Hepatocyte (in vitro differentiated cells): ENCODE measurements around the gene PTPRK. TPM values are rescaled to one million over a fixed set of nuclear protein-coding genes. Genes with fewer than 3 reads are reported as not detected.

Experiments
- DNase-seq: peaks from one replicate; pipeline ENCODE4 v3.0.0-alpha.2; 2016; ENCODE audit warnings: low spot score
- H2AFZ ChIP-seq: fragments of 200-600 bp; sonication (generic); 2 replicates; pipeline ENCODE4 v1.6.0; 2016; ENCODE audit warnings: antibody characterized with exemption, mild to moderate bottlenecking
- H3K27ac ChIP-seq: fragments of 200-600 bp; sonication (generic); 2 replicates; pipeline ENCODE4 v1.5.1; 2016; ENCODE audit warnings: mild to moderate bottlenecking
- H3K27me3 ChIP-seq: fragments of 200-600 bp; sonication (generic); 2 replicates; pipeline ENCODE4 v1.6.1; 2016
- H3K36me3 ChIP-seq: fragments of 200-600 bp; sonication (generic); replicated peaks from 2 replicates; pipeline ENCODE4 v1.5.1; 2016; ENCODE audit warnings: low read depth; ENCODE audit not compliant: insufficient read depth
- H3K4me1 ChIP-seq: fragments of 200-600 bp; sonication (generic); 2 replicates; pipeline ENCODE4 v1.5.1; 2016; ENCODE audit warnings: mild to moderate bottlenecking, moderate library complexity; ENCODE audit not compliant: insufficient read depth
- H3K4me2 ChIP-seq: fragments of 200-600 bp; sonication (generic); 2 replicates; pipeline ENCODE4 v1.6.0; 2016
- H3K4me3 ChIP-seq: fragments of 200-600 bp; sonication (generic); 2 replicates; pipeline ENCODE4 v1.5.1; 2016; ENCODE audit warnings: mild to moderate bottlenecking
- H3K79me2 ChIP-seq: fragments of 200-600 bp; sonication (generic); 2 replicates; pipeline ENCODE4 v1.6.0; 2017; ENCODE audit warnings: mild to moderate bottlenecking
- H3K9me2 ChIP-seq: fragments of 200-600 bp; sonication (generic); replicated peaks from 2 replicates; pipeline ENCODE4 v1.6.0; 2017; ENCODE audit warnings: mild to moderate bottlenecking; ENCODE audit not compliant: insufficient read depth
- H3K9me3 ChIP-seq: fragments of 200-600 bp; sonication (generic); 2 replicates; pipeline ENCODE4 v1.5.1; 2016; ENCODE audit warnings: low read depth, mild to moderate bottlenecking
- H4K20me1 ChIP-seq: fragments of 200-600 bp; sonication (generic); 2 replicates; pipeline ENCODE4 v1.6.0; 2016; ENCODE audit warnings: mild to moderate bottlenecking; ENCODE audit not compliant: insufficient read depth, poor library complexity, severe bottlenecking
- EZH2 ChIP-seq: fragments of 200-600 bp; sonication (generic); IDR thresholded peaks from 2 replicates; pipeline ENCODE4 v1.6.1; 2016; ENCODE audit warnings: antibody characterized with exemption, mild to moderate bottlenecking, borderline replicate concordance
- EZH2phosphoT487 ChIP-seq: fragments of 200-600 bp; sonication (generic); IDR thresholded peaks from one replicate; pipeline ENCODE4 v1.6.1; 2018; ENCODE audit warnings: antibody characterized with exemption, mild to moderate bottlenecking, low read depth, moderate library complexity; ENCODE audit not compliant: unreplicated experiment, severe bottlenecking
- WGBS: methylation state at CpG from one replicate; pipeline ENCODE4 v1.1.6; 2016; ENCODE audit warnings: low lambda C conversion rate; ENCODE audit errors: missing lambda C conversion rate; 5-methylcytosine and 5-hydroxymethylcytosine counted together
- polyA plus RNA-seq: library from polyadenylated mRNA; unstranded; fragments of >200 nt; fragmentation: Nextera tagmentation; extraction: Ambion mirVana; gene quantifications from 2 replicates; pipeline ENCODE4 v1.2.1, GENCODE V29; 2016
- total RNA-seq: library from RNA; depleted of rRNA; stranded (reverse); fragments of >200 nt; gene quantifications from 2 replicates; pipeline ENCODE4 v1.2.3, GENCODE V29; 2014
- TF ChIP-seq, protein P1 (sequence below): fragments of 200-600 bp; sonication (generic); IDR thresholded peaks from 2 replicates; pipeline ENCODE4 v1.5.1; 2016; ENCODE audit warnings: antibody characterized with exemption, mild to moderate bottlenecking; ENCODE audit not compliant: poor library complexity

The PTPRK gene
- total and polyA plus RNA-seq, 2 experiments from 2014 or later, result 42.0 to 80.2 TPM

DNA sequence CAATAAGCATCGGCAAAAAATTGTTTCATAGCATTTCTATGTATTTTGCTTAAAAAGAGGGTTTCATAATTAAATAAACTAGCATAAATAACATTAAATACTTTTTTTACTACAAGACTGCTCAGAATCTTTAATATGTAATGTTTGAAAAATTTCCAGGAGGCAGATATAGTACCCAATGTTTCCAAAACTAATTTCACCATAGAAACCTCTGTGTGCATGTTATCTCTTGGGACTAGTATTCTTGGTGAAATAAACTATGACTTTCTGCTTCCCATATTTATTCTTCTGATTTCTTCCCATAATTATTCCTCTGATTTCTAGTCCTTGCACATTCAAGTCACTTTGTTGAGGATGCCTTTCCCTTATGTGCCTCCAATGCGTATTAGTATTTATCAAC, 94.5 kb downstream of the PTPRK start:
- DNase-seq, result no peak
- Histone ChIP-seq H3K79me2 (peaks cover 74% of the 10 kb centered on the region), H2AFZ (no peak overlapping the region), H3K4me3 (no peak overlapping the region), H3K9me3 (no peaks in the 10 kb centered on the region), H3K27me3 (no peaks in the 10 kb centered on the region), H3K4me1 (peaks cover 5% of the 10 kb centered on the region), H3K36me3 (no peaks in the 10 kb centered on the region), H3K4me2 (no peak overlapping the region), H4K20me1 (peaks cover 5% of the 10 kb centered on the region), H3K9me2 (no peaks in the 10 kb centered on the region), H3K27ac (no peak overlapping the region)
- WGBS, result 95% methylated on average over 2 of the region's 2 CpGs
- no peak for TF ChIP-seq EZH2phosphoT487
- TF ChIP-seq, protein P1, sequence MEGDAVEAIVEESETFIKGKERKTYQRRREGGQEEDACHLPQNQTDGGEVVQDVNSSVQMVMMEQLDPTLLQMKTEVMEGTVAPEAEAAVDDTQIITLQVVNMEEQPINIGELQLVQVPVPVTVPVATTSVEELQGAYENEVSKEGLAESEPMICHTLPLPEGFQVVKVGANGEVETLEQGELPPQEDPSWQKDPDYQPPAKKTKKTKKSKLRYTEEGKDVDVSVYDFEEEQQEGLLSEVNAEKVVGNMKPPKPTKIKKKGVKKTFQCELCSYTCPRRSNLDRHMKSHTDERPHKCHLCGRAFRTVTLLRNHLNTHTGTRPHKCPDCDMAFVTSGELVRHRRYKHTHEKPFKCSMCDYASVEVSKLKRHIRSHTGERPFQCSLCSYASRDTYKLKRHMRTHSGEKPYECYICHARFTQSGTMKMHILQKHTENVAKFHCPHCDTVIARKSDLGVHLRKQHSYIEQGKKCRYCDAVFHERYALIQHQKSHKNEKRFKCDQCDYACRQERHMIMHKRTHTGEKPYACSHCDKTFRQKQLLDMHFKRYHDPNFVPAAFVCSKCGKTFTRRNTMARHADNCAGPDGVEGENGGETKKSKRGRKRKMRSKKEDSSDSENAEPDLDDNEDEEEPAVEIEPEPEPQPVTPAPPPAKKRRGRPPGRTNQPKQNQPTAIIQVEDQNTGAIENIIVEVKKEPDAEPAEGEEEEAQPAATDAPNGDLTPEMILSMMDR, result no peak
- no peak for TF ChIP-seq EZH2

DNA sequence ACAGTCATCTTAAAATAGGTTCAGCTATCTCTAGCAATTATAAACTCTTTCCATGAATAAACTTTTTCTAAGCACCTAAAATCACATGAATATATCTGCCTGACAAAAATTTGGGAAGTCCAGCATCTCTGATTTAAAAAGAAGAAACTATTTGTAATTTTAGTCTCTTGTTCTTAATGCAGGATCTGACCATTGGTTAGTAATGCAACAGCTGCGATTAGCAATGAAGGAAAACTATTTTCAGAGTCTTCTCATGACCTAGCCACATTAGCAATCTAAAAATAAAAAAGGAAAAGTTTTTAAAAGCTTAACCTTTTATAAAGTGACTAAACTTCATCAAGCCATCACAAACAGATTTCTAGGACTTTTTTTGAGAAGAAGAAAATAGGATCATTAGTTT, 97.5 kb downstream of the PTPRK start:
- TF ChIP-seq, protein P1, result no peak
- TF ChIP-seq EZH2, result no peak
- no peak for TF ChIP-seq EZH2phosphoT487
- no peak overlapping the region for H3K4me2 ChIP-seq
- no peaks in the 10 kb centered on the region for H3K27me3 ChIP-seq
- WGBS, result 97% methylated on average over 1 of the region's 1 CpG
- peaks cover 5% of the 10 kb centered on the region for H4K20me1 ChIP-seq
- no peak for DNase-seq
- H3K9me3 ChIP-seq, result no peaks in the 10 kb centered on the region
- no peaks in the 10 kb centered on the region for H3K36me3 ChIP-seq
- H3K27ac ChIP-seq, result no peak overlapping the region
- H3K4me1 ChIP-seq, result no peaks in the 10 kb centered on the region
- H2AFZ ChIP-seq, result no peak overlapping the region
- H3K9me2 ChIP-seq, result no peaks in the 10 kb centered on the region
- no peak overlapping the region for H3K4me3 ChIP-seq
- H3K79me2 ChIP-seq, result peaks cover 81% of the 10 kb centered on the region

DNA sequence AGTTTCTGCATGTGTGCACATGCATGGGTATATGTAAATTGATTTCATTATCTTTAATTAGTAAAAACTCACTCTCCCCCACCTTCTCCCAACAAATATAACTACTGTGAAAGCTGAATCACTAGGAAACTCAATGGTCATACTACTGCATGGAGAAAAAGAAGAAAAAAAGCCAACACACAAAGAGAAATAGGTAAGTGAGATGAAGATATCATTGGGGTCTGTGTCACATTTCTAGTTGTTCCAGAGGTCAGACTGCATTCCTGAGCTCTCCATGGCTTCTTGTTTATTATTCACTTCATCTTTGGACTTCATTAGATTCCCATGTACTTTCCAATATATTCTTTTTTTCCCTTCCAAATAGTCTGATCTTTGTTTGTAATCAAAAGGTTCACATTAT, 98.2 kb downstream of the PTPRK start:
- Histone ChIP-seq H3K79me2 (peaks cover 81% of the 10 kb centered on the region), H3K27me3 (no peaks in the 10 kb centered on the region), H3K4me2 (no peak overlapping the region), H3K4me1 (no peaks in the 10 kb centered on the region), H3K27ac (no peak overlapping the region), H3K9me2 (no peaks in the 10 kb centered on the region), H3K4me3 (no peak overlapping the region), H3K9me3 (no peaks in the 10 kb centered on the region), H4K20me1 (peaks cover 5% of the 10 kb centered on the region), H3K36me3 (no peaks in the 10 kb centered on the region), H2AFZ (no peak overlapping the region)
- TF ChIP-seq EZH2 (no peak), EZH2phosphoT487 (no peak)
- TF ChIP-seq, protein P1, result no peak
- DNase-seq, result no peak

DNA sequence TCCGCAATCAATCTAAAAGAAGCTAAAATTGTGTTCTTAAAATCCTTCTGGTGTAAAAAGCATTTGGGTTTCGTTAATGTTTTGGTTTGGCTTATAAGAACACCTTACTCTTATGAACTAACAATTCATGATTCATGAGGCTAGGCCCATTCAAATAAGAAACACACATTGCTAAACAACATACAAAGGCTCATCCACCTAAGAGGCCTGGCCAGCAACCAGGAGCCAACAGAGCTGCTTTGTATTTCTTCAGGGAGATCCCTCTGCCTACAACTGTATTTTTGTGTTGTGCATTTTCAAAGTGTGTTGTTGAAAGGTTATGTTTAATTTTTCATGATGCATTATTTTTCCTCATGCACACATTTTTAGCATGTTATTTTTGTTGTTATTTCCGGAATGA, 98.6 kb downstream of the PTPRK start:
- no peaks in the 10 kb centered on the region for H3K9me3 ChIP-seq
- no peak overlapping the region for H3K4me3 ChIP-seq
- no peaks in the 10 kb centered on the region for H3K36me3 ChIP-seq
- 96% methylated on average over 3 of the region's 3 CpGs for WGBS
- no peak for DNase-seq
- H3K27ac ChIP-seq, result no peak overlapping the region
- H3K9me2 ChIP-seq, result no peaks in the 10 kb centered on the region
- H3K79me2 ChIP-seq, result peaks cover 79% of the 10 kb centered on the region
- TF ChIP-seq EZH2 (no peak), EZH2phosphoT487 (no peak)
- TF ChIP-seq, protein P1, result no peak
- H2AFZ ChIP-seq, result no peak overlapping the region
- no peak overlapping the region for H3K4me2 ChIP-seq
- H3K27me3 ChIP-seq, result no peaks in the 10 kb centered on the region
- no peaks in the 10 kb centered on the region for H3K4me1 ChIP-seq
- H4K20me1 ChIP-seq, result peaks cover 5% of the 10 kb centered on the region
